ENCODE data around the gene DNAJC7. TPM values are rescaled to one million over a fixed set of nuclear protein-coding genes. Genes with fewer than 3 reads are reported as not detected.
"Not testable (repeated sequence)": the region's sequence is repeated elsewhere in the genome, so short reads cannot be mapped to it uniquely, and the experiment has no call there.

DNAJC7 gene
- total and polyA plus RNA-seq, 4 donors, result 87.3 to 133 (median 108) TPM

- no peak for DNase-seq (ENCODE audit: low read depth in 4 of 6, low spot score in 6 of 6)
- WGBS (ENCODE audit: insufficient coverage), result 0% methylated on average over 11 of the region's 11 CpGs
- H3K4me1 ChIP-seq (ENCODE audit: control insufficient read depth, insufficient read depth, low read length), result peaks cover 39% of the 10 kb centered on the region
These were observed 594 bp upstream of the DNAJC7 start for GRCh38 chr17:42017866-42018200.

GRCh38 chr17:42016411-42016831 is 818 bp downstream of the DNAJC7 start:
- DNase-seq (ENCODE audit: low read depth in 4 of 6, low spot score in 6 of 6), result no peak
- Histone ChIP-seq H3K36me3 (ENCODE audit: control insufficient read depth, insufficient read depth, low read length) (peaks cover 10% of the 10 kb centered on the region), H3K27me3 (ENCODE audit: control insufficient read depth, insufficient read depth, low read length) (no peaks in the 10 kb centered on the region), H3K9me3 (ENCODE audit: control insufficient read depth, insufficient read depth, low read length) (no peaks in the 10 kb centered on the region), H3K4me3 (ENCODE audit: low read depth, low read length) (peak overlapping the region; percentile 98), H3K4me1 (ENCODE audit: control insufficient read depth, insufficient read depth, low read length) (peaks cover 41% of the 10 kb centered on the region), H3K27ac (ENCODE audit: low read depth, low read length) (peak overlapping the region; percentile 96)
- 19% methylated on average over 8 of the region's 12 CpGs for WGBS (ENCODE audit: insufficient coverage)

More at GRCh38 chr17:42017866-42018200, 594 bp upstream of the DNAJC7 start:
- Histone ChIP-seq H3K27me3 (ENCODE audit: control insufficient read depth, insufficient read depth, low read length) (no peaks in the 10 kb centered on the region), H3K4me3 (ENCODE audit: low read depth, low read length) (peak overlapping the region; percentile 98), H3K36me3 (ENCODE audit: control insufficient read depth, insufficient read depth, low read length) (peaks cover 23% of the 10 kb centered on the region), H3K9me3 (ENCODE audit: control insufficient read depth, insufficient read depth, low read length) (no peaks in the 10 kb centered on the region), H3K27ac (ENCODE audit: low read depth, low read length) (peak overlapping the region; percentile 96)

- H3K27me3 ChIP-seq (ENCODE audit: control insufficient read depth, insufficient read depth, low read length); DNase-seq (ENCODE audit: low read depth in 4 of 6, low spot score in 6 of 6); H3K27ac ChIP-seq (ENCODE audit: low read depth, low read length); H3K9me3 ChIP-seq (ENCODE audit: control insufficient read depth, insufficient read depth, low read length); H3K4me3 ChIP-seq (ENCODE audit: low read depth, low read length): not testable (repeated sequence)
- Histone ChIP-seq H3K4me1 (ENCODE audit: control insufficient read depth, insufficient read depth, low read length) (peaks cover 33% of the 10 kb centered on the region), H3K36me3 (ENCODE audit: control insufficient read depth, insufficient read depth, low read length) (peaks cover 15% of the 10 kb centered on the region)
- WGBS (ENCODE audit: insufficient coverage), result 97% methylated on average over 5 of the region's 12 CpGs
These were observed 3.5 kb downstream of the DNAJC7 start for GRCh38 chr17:42013740-42014139.

GRCh38 chr17:42012363-42012762 is 4.9 kb downstream of the DNAJC7 start:
- H3K36me3 ChIP-seq (ENCODE audit: control insufficient read depth, insufficient read depth, low read length), result peaks cover 15% of the 10 kb centered on the region
- H3K4me3 ChIP-seq (ENCODE audit: low read depth, low read length); H3K27ac ChIP-seq (ENCODE audit: low read depth, low read length); DNase-seq (ENCODE audit: low read depth in 4 of 6, low spot score in 6 of 6); H3K9me3 ChIP-seq (ENCODE audit: control insufficient read depth, insufficient read depth, low read length); H3K27me3 ChIP-seq (ENCODE audit: control insufficient read depth, insufficient read depth, low read length): not testable (repeated sequence)
- 38% methylated on average over 1 of the region's 4 CpGs for WGBS (ENCODE audit: insufficient coverage)
- peaks cover 29% of the 10 kb centered on the region for H3K4me1 ChIP-seq (ENCODE audit: control insufficient read depth, insufficient read depth, low read length)

- DNase-seq (ENCODE audit: low read depth in 4 of 6, low spot score in 6 of 6), result no peak
- 100% methylated on average over 1 of the region's 3 CpGs for WGBS (ENCODE audit: insufficient coverage)
These were observed 6.2 kb downstream of the DNAJC7 start for GRCh38 chr17:42010898-42011516.

GRCh38 chr17:42010266-42010680 is 7.0 kb downstream of the DNAJC7 start:
- not testable (repeated sequence) for H3K4me3 ChIP-seq (ENCODE audit: low read depth, low read length); H3K36me3 ChIP-seq (ENCODE audit: control insufficient read depth, insufficient read depth, low read length); H3K27me3 ChIP-seq (ENCODE audit: control insufficient read depth, insufficient read depth, low read length); H3K27ac ChIP-seq (ENCODE audit: low read depth, low read length); DNase-seq (ENCODE audit: low read depth in 4 of 6, low spot score in 6 of 6); H3K9me3 ChIP-seq (ENCODE audit: control insufficient read depth, insufficient read depth, low read length)
- 95% methylated on average over 4 of the region's 9 CpGs for WGBS (ENCODE audit: insufficient coverage)
- H3K4me1 ChIP-seq (ENCODE audit: control insufficient read depth, insufficient read depth, low read length), result peaks cover 24% of the 10 kb centered on the region

More at GRCh38 chr17:42010898-42011516, 6.2 kb downstream of the DNAJC7 start:
- Histone ChIP-seq H3K36me3 (ENCODE audit: control insufficient read depth, insufficient read depth, low read length) (peaks cover 13% of the 10 kb centered on the region), H3K4me1 (ENCODE audit: control insufficient read depth, insufficient read depth, low read length) (peaks cover 28% of the 10 kb centered on the region), H3K9me3 (ENCODE audit: control insufficient read depth, insufficient read depth, low read length) (no peaks in the 10 kb centered on the region), H3K27ac (ENCODE audit: low read depth, low read length) (no peak overlapping the region), H3K4me3 (ENCODE audit: low read depth, low read length) (no peak overlapping the region), H3K27me3 (ENCODE audit: control insufficient read depth, insufficient read depth, low read length) (no peaks in the 10 kb centered on the region)

- Histone ChIP-seq H3K27ac (ENCODE audit: low read depth, low read length) (no peak overlapping the region), H3K4me1 (ENCODE audit: control insufficient read depth, insufficient read depth, low read length) (peaks cover 20% of the 10 kb centered on the region), H3K4me3 (ENCODE audit: low read depth, low read length) (no peak overlapping the region), H3K27me3 (ENCODE audit: control insufficient read depth, insufficient read depth, low read length) (no peaks in the 10 kb centered on the region), H3K9me3 (ENCODE audit: control insufficient read depth, insufficient read depth, low read length) (no peaks in the 10 kb centered on the region), H3K36me3 (ENCODE audit: control insufficient read depth, insufficient read depth, low read length) (peaks cover 5% of the 10 kb centered on the region)
- 73% methylated on average over 2 of the region's 4 CpGs for WGBS (ENCODE audit: insufficient coverage)
- peak in 1 of 6 donors; percentile 28 for DNase-seq (ENCODE audit: low read depth in 4 of 6, low spot score in 6 of 6)
These were observed 8.1 kb downstream of the DNAJC7 start for GRCh38 chr17:42009170-42009569.

- DNase-seq (ENCODE audit: low read depth in 4 of 6, low spot score in 6 of 6), result peak in 1 of 6 donors; percentile 22
- no CpG with 5 or more reads among the region's 1 CpG for WGBS (ENCODE audit: insufficient coverage)
- peaks cover 5% of the 10 kb centered on the region for H3K36me3 ChIP-seq (ENCODE audit: control insufficient read depth, insufficient read depth, low read length)
- H3K27me3 ChIP-seq (ENCODE audit: control insufficient read depth, insufficient read depth, low read length), result no peaks in the 10 kb centered on the region
- H3K4me3 ChIP-seq (ENCODE audit: low read depth, low read length), result no peak overlapping the region
- peaks cover 14% of the 10 kb centered on the region for H3K4me1 ChIP-seq (ENCODE audit: control insufficient read depth, insufficient read depth, low read length)
- H3K9me3 ChIP-seq (ENCODE audit: control insufficient read depth, insufficient read depth, low read length), result no peaks in the 10 kb centered on the region
- H3K27ac ChIP-seq (ENCODE audit: low read depth, low read length), result peak overlapping the region; percentile 64
These were observed 12.1 kb downstream of the DNAJC7 start for GRCh38 chr17:42005166-42005565.

GRCh38 chr17:42002792-42003301 is 14.4 kb downstream of the DNAJC7 start:
- Histone ChIP-seq H3K27me3 (ENCODE audit: control insufficient read depth, insufficient read depth, low read length) (no peaks in the 10 kb centered on the region), H3K4me3 (ENCODE audit: low read depth, low read length) (no peak overlapping the region), H3K36me3 (ENCODE audit: control insufficient read depth, insufficient read depth, low read length) (peaks cover 17% of the 10 kb centered on the region), H3K27ac (ENCODE audit: low read depth, low read length) (peak overlapping the region; percentile 79), H3K4me1 (ENCODE audit: control insufficient read depth, insufficient read depth, low read length) (peaks cover 11% of the 10 kb centered on the region), H3K9me3 (ENCODE audit: control insufficient read depth, insufficient read depth, low read length) (no peaks in the 10 kb centered on the region)
- peak in 1 of 6 donors; percentile 31 for DNase-seq (ENCODE audit: low read depth in 4 of 6, low spot score in 6 of 6)
- 48% methylated on average over 2 of the region's 3 CpGs for WGBS (ENCODE audit: insufficient coverage)

GRCh38 chr17:42002175-42002791 is 15.0 kb downstream of the DNAJC7 start:
- H3K27me3 ChIP-seq (ENCODE audit: control insufficient read depth, insufficient read depth, low read length), result no peaks in the 10 kb centered on the region
- no peaks in the 10 kb centered on the region for H3K9me3 ChIP-seq (ENCODE audit: control insufficient read depth, insufficient read depth, low read length)
- H3K4me1 ChIP-seq (ENCODE audit: control insufficient read depth, insufficient read depth, low read length), result peaks cover 11% of the 10 kb centered on the region
- H3K4me3 ChIP-seq (ENCODE audit: low read depth, low read length), result no peak overlapping the region
- DNase-seq (ENCODE audit: low read depth in 4 of 6, low spot score in 6 of 6), result no peak
- peak overlapping the region; percentile 79 for H3K27ac ChIP-seq (ENCODE audit: low read depth, low read length)
- peaks cover 23% of the 10 kb centered on the region for H3K36me3 ChIP-seq (ENCODE audit: control insufficient read depth, insufficient read depth, low read length)
- WGBS (ENCODE audit: insufficient coverage), result no CpG with 5 or more reads among the region's 7 CpGs

All from spinal cord (tissue), 10 donors.